HEK293 (cell line): ENCODE results near the gene MYO5C.
A peak's percentile ranks its signal among the peaks of the same experiment; 100 is the strongest.

Experiments used
- CTCF ChIA-PET: fragments of 350-600 bp; formaldehyde crosslinking; extraction: SDS; loops from one replicate; lab custom pipeline; 2021; ENCODE audit warnings: antibody characterized with exemption; lab: Yijun Ruan, JAX
- POLR2A ChIA-PET: fragments of 300-600 bp; formaldehyde crosslinking; extraction: SDS; loops from one replicate; lab custom pipeline; 2020; ENCODE audit warnings: antibody characterized with exemption, inconsistent platforms; lab: Yijun Ruan, JAX
- H3K27ac ChIP-seq: fragments of 200-500 bp; sonication (Bioruptor generic); 2 replicates; pipeline ENCODE4 v1.5.1; 2014; ENCODE audit warnings: low read depth, low read length, control low read depth, inconsistent platforms; ENCODE audit errors: extremely low read depth
- H3K36me3 ChIP-seq, 2 experiments: fragments of 200-500 bp in 1 of 2; sonication (Bioruptor generic) in 1 of 2; 1 replicate in 1 of 2; 2 replicates in 1 of 2; pipeline ENCODE4 v1.5.1; 2014 to 2017; ENCODE audit warnings: inconsistent platforms in 2 of 2, low read length in 2 of 2; ENCODE audit not compliant: control insufficient read depth in 2 of 2, insufficient read depth in 1 of 2
- H3K4me1 ChIP-seq: fragments of 200-500 bp; sonication (Bioruptor generic); 2 replicates; pipeline ENCODE4 v1.5.1; 2014; ENCODE audit warnings: mild to moderate bottlenecking, low read length, inconsistent platforms; ENCODE audit not compliant: control insufficient read depth, insufficient read depth
- H3K4me3 ChIP-seq: 2 replicates; pipeline ENCODE4 v1.5.1; 2011; ENCODE audit warnings: low read depth, mild to moderate bottlenecking, control low read depth, low read length, moderate library complexity
- H3K9me3 ChIP-seq: fragments of 200-500 bp; sonication (Bioruptor generic); 2 replicates; pipeline ENCODE4 v1.5.1; 2014; ENCODE audit warnings: low read depth, low read length, inconsistent platforms; ENCODE audit not compliant: control insufficient read depth, insufficient read depth
- HOXA7 ChIP-seq: sonication (generic); formaldehyde crosslinking; IDR thresholded peaks from 2 replicates; pipeline ENCODE4 v1.8.1; 2022; ENCODE audit warnings: missing genetic modification reagents, borderline replicate concordance
- PATZ1 ChIP-seq: fragments of 450-650 bp; formaldehyde crosslinking; IDR thresholded peaks from 2 replicates; pipeline ENCODE4 v1.5.1; 2016; ENCODE audit warnings: missing biosample characterization, missing genetic modification characterization
- SALL2 ChIP-seq: fragments of 450-650 bp; formaldehyde crosslinking; IDR thresholded peaks from 2 replicates; pipeline ENCODE4 v1.5.0; 2017; ENCODE audit warnings: missing biosample characterization, mild to moderate bottlenecking, missing genetic modification characterization, borderline replicate concordance
- SCRT2 ChIP-seq: fragments of 450-650 bp; formaldehyde crosslinking; IDR thresholded peaks from 2 replicates; pipeline ENCODE4 v1.5.1; 2016; ENCODE audit warnings: missing biosample characterization, missing genetic modification characterization
- ZBTB6 ChIP-seq: fragments of 450-650 bp; formaldehyde crosslinking; IDR thresholded peaks from 2 replicates; pipeline ENCODE4 v1.5.1; 2017; ENCODE audit warnings: missing biosample characterization, missing genetic modification characterization
- ZNF114 ChIP-seq: fragments of 450-650 bp; formaldehyde crosslinking; IDR thresholded peaks from 2 replicates; pipeline ENCODE4 v1.5.0; 2017; ENCODE audit warnings: missing biosample characterization, missing genetic modification characterization
- ZNF214 ChIP-seq: fragments of 450-650 bp; formaldehyde crosslinking; IDR thresholded peaks from 2 replicates; pipeline ENCODE4 v1.5.1; 2017; ENCODE audit warnings: missing biosample characterization, mild to moderate bottlenecking, missing genetic modification characterization, borderline replicate concordance
- ZNF280D ChIP-seq: fragments of 450-650 bp; formaldehyde crosslinking; IDR thresholded peaks from 2 replicates; pipeline ENCODE4 v1.5.1; 2016; ENCODE audit warnings: missing biosample characterization, missing genetic modification characterization
- ZNF394 ChIP-seq: fragments of 450-650 bp; formaldehyde crosslinking; IDR thresholded peaks from 2 replicates; pipeline ENCODE4 v1.5.1; 2016; ENCODE audit warnings: missing biosample characterization, missing genetic modification characterization, mild to moderate bottlenecking, moderate library complexity, borderline replicate concordance
- ZNF398 ChIP-seq: fragments of 450-650 bp; formaldehyde crosslinking; IDR thresholded peaks from 2 replicates; pipeline ENCODE4 v1.5.1; 2017; ENCODE audit warnings: missing biosample characterization, missing genetic modification characterization
- ZNF621 ChIP-seq: fragments of 450-650 bp; formaldehyde crosslinking; IDR thresholded peaks from 2 replicates; pipeline ENCODE4 v1.5.1; 2017; ENCODE audit warnings: missing biosample characterization, missing genetic modification characterization
- ZNF624 ChIP-seq: fragments of 450-650 bp; formaldehyde crosslinking; IDR thresholded peaks from 2 replicates; pipeline ENCODE4 v1.5.1; 2017; ENCODE audit warnings: missing biosample characterization, missing genetic modification characterization
- ZNF843 ChIP-seq: fragments of 450-650 bp; formaldehyde crosslinking; IDR thresholded peaks from 2 replicates; pipeline ENCODE4 v1.5.1; 2016; ENCODE audit warnings: missing biosample characterization, missing genetic modification characterization
- ZSCAN4 ChIP-seq: fragments of 450-650 bp; formaldehyde crosslinking; IDR thresholded peaks from 2 replicates; pipeline ENCODE4 v1.5.1; 2017; ENCODE audit warnings: missing biosample characterization, missing genetic modification characterization

The MYO5C gene

GRCh38 chr15:52303093-52303772, 7.6 kb upstream of the MYO5C start:
- Histone ChIP-seq H3K4me1 (no peaks in the 10 kb centered on the region), H3K9me3 (no peaks in the 10 kb centered on the region), H3K27ac (no peak overlapping the region), H3K4me3 (no peak overlapping the region), H3K36me3 (no peaks in the 10 kb centered on the region)
- no peak for TF ChIP-seq PATZ1
- peak; percentile 88 for TF ChIP-seq SCRT2 (tag by site-specific recombination)
- CTCF ChIA-PET, result no interaction called here
- POLR2A ChIA-PET, result no interaction called here

- CTCF ChIA-PET, result interaction anchor here (0.6 to 0.7 kb wide), 3 partner anchors 32 to 516 kb away, joined by 3 to 5 read pairs (median 3); no protein-coding TSS in a partner anchor
- H3K27ac ChIP-seq, result no peak overlapping the region
- TF ChIP-seq ZBTB6 (tag by site-specific recombination), result no peak
- no peak for TF ChIP-seq ZNF398 (tag by site-specific recombination)
- TF ChIP-seq ZNF214 (tag by site-specific recombination), result no peak
- no peak for TF ChIP-seq ZNF280D (tag by site-specific recombination)
- TF ChIP-seq ZNF394 (tag by site-specific recombination), result no peak
- no peak for TF ChIP-seq ZSCAN4
- TF ChIP-seq HOXA7 (CRISPR knock-in tag), result no peak
- TF ChIP-seq ZNF843, result no peak
- no peak for TF ChIP-seq ZNF624 (tag by site-specific recombination)
- TF ChIP-seq ZNF114, result no peak
- no peak for TF ChIP-seq SALL2 (tag by site-specific recombination)
- TF ChIP-seq ZNF621 (tag by site-specific recombination), result no peak
Observed at GRCh38 chr15:52301265-52301847, 5.8 kb upstream of the MYO5C start.

More at GRCh38 chr15:52301265-52301847, 5.8 kb upstream of the MYO5C start:
- H3K4me1 ChIP-seq, result no peaks in the 10 kb centered on the region
- no peaks in the 10 kb centered on the region for H3K9me3 ChIP-seq
- no peaks in the 10 kb centered on the region for H3K36me3 ChIP-seq
- H3K4me3 ChIP-seq, result no peak overlapping the region
- POLR2A ChIA-PET, result no interaction called here
